ENCODE results near the gene SYNPO2L.
"Not testable (repeated sequence)": the region's sequence is repeated elsewhere in the genome, so short reads cannot be mapped to it uniquely, and the experiment has no call there.

- not testable (repeated sequence) for TF ChIP-seq CTCF, POLR2AphosphoS5 (IDR thresholded peaks at IDR 0.05)
These were observed 39.5 kb upstream of the SYNPO2L start for GRCh38 chr10:73695302-73695701.
